NB4 (cell line): ENCODE data around the gene ETV5.

Source experiments
- DNase-seq: peaks from one replicate; pipeline ENCODE4 v3.0.0; 2010; ENCODE audit warnings: low read depth
- H3K4me3 ChIP-seq: one replicate; pipeline ENCODE4 v1.5.1; 2011; ENCODE audit warnings: mild to moderate bottlenecking, low read depth, low read length, moderate library complexity
- MYC ChIP-seq: IDR thresholded peaks from 2 replicates; pipeline ENCODE4 v1.6.1; 2011; ENCODE audit warnings: low read depth, low read length
- POLR2A ChIP-seq: IDR thresholded peaks from 2 replicates; pipeline ENCODE4 v1.6.1; 2011; ENCODE audit warnings: mild to moderate bottlenecking; ENCODE audit not compliant: insufficient read length; ENCODE audit errors: extremely low read depth
- TF ChIP-seq, protein P1 (sequence below): IDR thresholded peaks from one replicate; pipeline ENCODE4 v1.5.1; 2012; ENCODE audit warnings: low read depth, low read length
- TF ChIP-seq, protein P2 (sequence below): IDR thresholded peaks from 2 replicates; pipeline ENCODE4 v1.6.1; 2011; ENCODE audit warnings: low read depth, low read length

Gene ETV5

GRCh38 chr3:186108941-186109865 lies at the start of gene ETV5:
Gene ETV5, minus strand, starts transcription at chr3:186109089. Its CDS starts 3,221 bp downstream, at chr3:186105868.
- peak; percentile 84 for TF ChIP-seq POLR2A
- TF ChIP-seq, protein P1, sequence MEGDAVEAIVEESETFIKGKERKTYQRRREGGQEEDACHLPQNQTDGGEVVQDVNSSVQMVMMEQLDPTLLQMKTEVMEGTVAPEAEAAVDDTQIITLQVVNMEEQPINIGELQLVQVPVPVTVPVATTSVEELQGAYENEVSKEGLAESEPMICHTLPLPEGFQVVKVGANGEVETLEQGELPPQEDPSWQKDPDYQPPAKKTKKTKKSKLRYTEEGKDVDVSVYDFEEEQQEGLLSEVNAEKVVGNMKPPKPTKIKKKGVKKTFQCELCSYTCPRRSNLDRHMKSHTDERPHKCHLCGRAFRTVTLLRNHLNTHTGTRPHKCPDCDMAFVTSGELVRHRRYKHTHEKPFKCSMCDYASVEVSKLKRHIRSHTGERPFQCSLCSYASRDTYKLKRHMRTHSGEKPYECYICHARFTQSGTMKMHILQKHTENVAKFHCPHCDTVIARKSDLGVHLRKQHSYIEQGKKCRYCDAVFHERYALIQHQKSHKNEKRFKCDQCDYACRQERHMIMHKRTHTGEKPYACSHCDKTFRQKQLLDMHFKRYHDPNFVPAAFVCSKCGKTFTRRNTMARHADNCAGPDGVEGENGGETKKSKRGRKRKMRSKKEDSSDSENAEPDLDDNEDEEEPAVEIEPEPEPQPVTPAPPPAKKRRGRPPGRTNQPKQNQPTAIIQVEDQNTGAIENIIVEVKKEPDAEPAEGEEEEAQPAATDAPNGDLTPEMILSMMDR = no peak
- TF ChIP-seq, protein P2, sequence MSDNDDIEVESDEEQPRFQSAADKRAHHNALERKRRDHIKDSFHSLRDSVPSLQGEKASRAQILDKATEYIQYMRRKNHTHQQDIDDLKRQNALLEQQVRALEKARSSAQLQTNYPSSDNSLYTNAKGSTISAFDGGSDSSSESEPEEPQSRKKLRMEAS = peak; percentile 45; the same call in 1 of the 2 replicates
- peak; percentile 67 for TF ChIP-seq MYC
- peak within 1 kb of the TSS; percentile 81 for H3K4me3 ChIP-seq
- DNase-seq = peak; percentile 99

GRCh38 chr3:186154641-186155040 lies 45.8 kb upstream of the ETV5 start:
- no peak for DNase-seq
- TF ChIP-seq, protein P2 = no peak
- TF ChIP-seq, protein P1 = no peak
- no peak overlapping the region for H3K4me3 ChIP-seq

DNA sequence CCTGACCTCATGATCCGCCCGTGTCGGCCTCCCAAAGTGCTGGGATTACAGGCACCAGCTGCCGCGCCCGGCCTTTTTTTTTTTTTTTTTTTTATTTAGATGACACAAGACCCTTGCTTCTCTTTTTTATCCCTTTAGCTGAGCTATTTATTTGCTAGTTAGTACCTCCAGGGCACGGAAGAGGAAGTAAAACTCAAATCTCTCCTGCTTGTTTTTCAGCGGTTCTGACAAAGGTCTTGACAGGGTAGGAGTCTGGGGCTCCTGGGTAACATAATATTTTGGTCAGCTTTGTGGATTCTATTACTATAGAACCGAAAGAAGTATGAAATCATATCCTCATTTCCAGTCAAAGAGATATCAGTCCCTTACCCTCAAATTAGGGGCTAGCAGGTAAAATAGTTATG lies 44.0 kb upstream of the ETV5 start:
- peak; percentile 84 for DNase-seq
- no peak overlapping the region for H3K4me3 ChIP-seq
- TF ChIP-seq, protein P1 = no peak
- TF ChIP-seq, protein P2 = no peak
- no peak for TF ChIP-seq POLR2A
- no peak for TF ChIP-seq MYC

GRCh38 chr3:186152361-186152798 lies 43.5 kb upstream of the ETV5 start:
- no peak for DNase-seq
- H3K4me3 ChIP-seq = no peak overlapping the region
- TF ChIP-seq, protein P2 = no peak
- no peak for TF ChIP-seq POLR2A
- TF ChIP-seq MYC = no peak
- TF ChIP-seq, protein P1 = no peak

GRCh38 chr3:186151077-186151971 lies 42.4 kb upstream of the ETV5 start:
- no peak overlapping the region for H3K4me3 ChIP-seq
- peak; percentile 53 for DNase-seq
- TF ChIP-seq POLR2A = no peak
- TF ChIP-seq MYC = no peak
- TF ChIP-seq, protein P2 = no peak
- TF ChIP-seq, protein P1 = no peak
